A673 (cell line): ENCODE data around the gene ABCF3. TPM values are rescaled to one million over a fixed set of nuclear protein-coding genes. Genes with fewer than 3 reads are reported as not detected.

Experiments
- BruUV-seq: library from RNA; stranded (reverse); fragments of 400-500 nt; replicated peaks from 2 replicates; lab custom pipeline; 2021; lab: Mats Ljungman, UMichigan
- CTCF ChIA-PET: fragments of 300-600 bp; sonication (Branson Sonifier 250); formaldehyde crosslinking; loops from one replicate; lab custom pipeline; 2022; ENCODE audit warnings: antibody characterized with exemption; lab: Charles Lee
- POLR2A ChIA-PET: fragments of 300-600 bp; sonication (Branson Sonifier 250); formaldehyde crosslinking; loops from one replicate; lab custom pipeline; 2022; ENCODE audit warnings: antibody characterized with exemption; ENCODE audit not compliant: low non-redundant PET; lab: Charles Lee
- DNase-seq: peaks from one replicate; pipeline ENCODE4 v3.0.0-alpha.2; 2015; ENCODE audit warnings: low spot score
- H3K27ac ChIP-seq: fragments of 200-600 bp; sonication (generic); 2 replicates; pipeline ENCODE4 v1.5.1; 2016; ENCODE audit warnings: mixed run types, low read depth, mild to moderate bottlenecking, mixed read lengths, antibody characterized with exemption, low read length; ENCODE audit not compliant: poor library complexity, severe bottlenecking
- H3K27me3 ChIP-seq: fragments of 200-600 bp; sonication (generic); replicated peaks from 2 replicates; pipeline ENCODE4 v1.6.1; 2017; ENCODE audit warnings: mixed run types, low read depth, mild to moderate bottlenecking, mixed read lengths, antibody characterized with exemption, low read length; ENCODE audit not compliant: insufficient read depth, poor library complexity
- H3K36me3 ChIP-seq: fragments of 200-600 bp; sonication (generic); 2 replicates; pipeline ENCODE4 v1.6.1; 2016; ENCODE audit warnings: mixed run types, mild to moderate bottlenecking, mixed read lengths, antibody characterized with exemption, low read length; ENCODE audit not compliant: insufficient read depth, poor library complexity, severe bottlenecking
- H3K4me1 ChIP-seq: fragments of 200-600 bp; sonication (generic); 2 replicates; pipeline ENCODE4 v1.6.1; 2017; ENCODE audit warnings: mixed run types, mild to moderate bottlenecking, mixed read lengths, antibody characterized with exemption, low read length; ENCODE audit not compliant: insufficient read depth, poor library complexity, severe bottlenecking
- H3K4me3 ChIP-seq: fragments of 200-600 bp; sonication (generic); 2 replicates; pipeline ENCODE4 v1.5.1; 2016; ENCODE audit warnings: low read depth, mixed run types, mild to moderate bottlenecking, mixed read lengths, low read length; ENCODE audit not compliant: poor library complexity, severe bottlenecking
- H3K9me3 ChIP-seq: fragments of 200-600 bp; sonication (generic); 2 replicates; pipeline ENCODE4 v1.6.1; 2016; ENCODE audit warnings: mixed run types, low read depth, mild to moderate bottlenecking, mixed read lengths, antibody characterized with exemption, low read length; ENCODE audit not compliant: poor library complexity, severe bottlenecking
- CTCF ChIP-seq: fragments of 300-800, 200-600 bp; sonication (generic); conservative IDR thresholded peaks from 2 replicates; pipeline ENCODE4 v1.5.1; 2017; ENCODE audit warnings: low read depth, mild to moderate bottlenecking, antibody characterized with exemption, low read length, moderate library complexity, mixed read lengths
- EZH2 ChIP-seq: fragments of 200-600 bp; sonication (generic); IDR thresholded peaks from 2 replicates; pipeline ENCODE4 v1.6.1; 2017; ENCODE audit warnings: borderline replicate concordance, low read depth, mild to moderate bottlenecking, mixed read lengths, antibody characterized with exemption, low read length; ENCODE audit not compliant: poor library complexity, severe bottlenecking
- intact Hi-C: fragments of 100-400 bp; cut with micrococcal nuclease; formaldehyde crosslinking; loops from one replicate; pipeline ENCODE4 v1.10.0; 2022; ENCODE audit not compliant: unreplicated experiment
- total RNA-seq: library from RNA; stranded (reverse); gene quantifications from 2 replicates; pipeline ENCODE4 v1.2.3, GENCODE V29; 2021

The ABCF3 gene
- total RNA-seq, 1 experiment from 2014 or later = 65.1 TPM

GRCh38 chr3:184174284-184174645 lies 11.7 kb upstream of the ABCF3 start:
- ChIA-PET CTCF (interaction anchor here (0.6 kb wide), 1 partner anchor 23 kb away, joined by 5 read pairs; no protein-coding TSS in a partner anchor), POLR2A (interaction anchor here (0.7 kb wide), 1 partner anchor 213 kb away, joined by 3 read pairs; no protein-coding TSS in a partner anchor)
- Histone ChIP-seq H3K27ac (peak overlapping the region; percentile 11), H3K36me3 (peaks cover 39% of the 10 kb centered on the region), H3K27me3 (no peaks in the 10 kb centered on the region), H3K4me1 (peaks cover 9% of the 10 kb centered on the region), H3K9me3 (no peaks in the 10 kb centered on the region), H3K4me3 (peak overlapping the region; percentile 95)
- BruUV-seq = no TSS peak
- no peak for DNase-seq
- intact Hi-C loops = loop anchor here (5.0 kb wide), 1 partner anchor 123 kb away; the partner anchor contains the start of gene PSMD2
- TF ChIP-seq CTCF = no peak
- TF ChIP-seq EZH2 = no peak

GRCh38 chr3:184174646-184175492 lies 11.1 kb upstream of the ABCF3 start, which contains the start of gene AP2M1:
AP2M1 (plus strand) TSS chr3:184174855; CDS start chr3:184176994, 2,139 bp downstream.
- intact Hi-C loops = loop anchor here (5.0 kb wide), 1 partner anchor 122 kb away; the partner anchor contains the start of gene PSMD2
- no TSS peak for BruUV-seq
- peaks cover 9% of the 10 kb centered on the region for H3K4me1 ChIP-seq
- H3K27ac ChIP-seq = peak within 1 kb of the TSS; percentile 89
- peak; percentile 99 for DNase-seq
- peak within 1 kb of the TSS; percentile 95 for H3K4me3 ChIP-seq
- TF ChIP-seq CTCF = no peak; the same call in 1 of the 2 replicates
- no peak for TF ChIP-seq EZH2
- no peaks in the 10 kb centered on the region for H3K27me3 ChIP-seq
- no peaks in the 10 kb centered on the region for H3K9me3 ChIP-seq
- ChIA-PET POLR2A (no interaction called here), CTCF (no interaction called here)
- peaks cover 40% of the 10 kb centered on the region for H3K36me3 ChIP-seq

GRCh38 chr3:184175506-184175905 lies 10.5 kb upstream of the ABCF3 start:
- H3K4me1 ChIP-seq = peaks cover 9% of the 10 kb centered on the region

More at GRCh38 chr3:184175506-184175905, 10.5 kb upstream of the ABCF3 start:
- TF ChIP-seq CTCF (no peak), EZH2 (no peak)
- H3K27ac ChIP-seq = peak overlapping the region; percentile 89
- no peaks in the 10 kb centered on the region for H3K27me3 ChIP-seq
- BruUV-seq = no TSS peak
- ChIA-PET POLR2A (no interaction called here), CTCF (no interaction called here)
- no peak for DNase-seq
- no peaks in the 10 kb centered on the region for H3K9me3 ChIP-seq
- intact Hi-C loops = no loop called here
- H3K4me3 ChIP-seq = peak overlapping the region; percentile 95
- H3K36me3 ChIP-seq = peaks cover 40% of the 10 kb centered on the region
